ENCODE data around the gene DUSP5. TPM values are rescaled to one million over a fixed set of nuclear protein-coding genes. Genes with fewer than 3 reads are reported as not detected.

Gene DUSP5
- total RNA-seq, 1 donor from 2014 or later = 0.34 TPM

- Mint-ChIP-seq H3K4me1 (peaks cover 46% of the 10 kb centered on the region), H3K27ac (no peak overlapping the region), H3K36me3 (peaks cover 2% of the 10 kb centered on the region), H3K27me3 (ENCODE audit: insufficient read depth, low read depth) (peaks cover 18% of the 10 kb centered on the region), H3K9me3 (no peaks in the 10 kb centered on the region), H3K4me3 (no peak overlapping the region)
- Histone ChIP-seq H2AFZ (replicated peaks) (no peak overlapping the region), H3F3A (ENCODE audit: low read depth) (peaks cover 27% of the 10 kb centered on the region), H3K4me2 (no peak overlapping the region), H3K79me2 (ENCODE audit: low read depth) (no peaks in the 10 kb centered on the region), H3K27me3 (peaks cover 25% of the 10 kb centered on the region), H3K9ac (no peak overlapping the region), H3K36me3 (no peaks in the 10 kb centered on the region), H3K4me3 (no peak overlapping the region), H3K27ac (no peak overlapping the region), H3K9me3 (ENCODE audit: low read depth) (no peaks in the 10 kb centered on the region), H3K4me1 (peaks cover 45% of the 10 kb centered on the region), H4K20me1 (ENCODE audit: low read depth) (peaks cover 6% of the 10 kb centered on the region)
- no peak for DNase-seq (ENCODE audit: low spot score)
- TF ChIP-seq EZH2 (IDR thresholded peaks at IDR 0.05) = no peak
- TF ChIP-seq EZH2phosphoT487 (IDR thresholded peaks at IDR 0.05) = no peak
- no peak for TF ChIP-seq CTCF (IDR thresholded peaks at IDR 0.05)
Observed at GRCh38 chr10:110503528-110504110, 5.9 kb downstream of the DUSP5 start.

GRCh38 chr10:110504111-110504735, 6.5 kb downstream of the DUSP5 start:
- H3F3A ChIP-seq (ENCODE audit: low read depth) = peaks cover 21% of the 10 kb centered on the region
- peaks cover 1% of the 10 kb centered on the region for H4K20me1 ChIP-seq (ENCODE audit: low read depth)
- Mint-ChIP-seq H3K27me3 (ENCODE audit: insufficient read depth, low read depth) (peaks cover 12% of the 10 kb centered on the region), H3K9me3 (no peaks in the 10 kb centered on the region), H3K4me3 (no peak overlapping the region), H3K36me3 (peaks cover 6% of the 10 kb centered on the region), H3K27ac (no peak overlapping the region), H3K4me1 (peaks cover 41% of the 10 kb centered on the region)
- no peak overlapping the region for H3K9ac ChIP-seq
- no peak overlapping the region for H3K27ac ChIP-seq
- H3K79me2 ChIP-seq (ENCODE audit: low read depth) = no peaks in the 10 kb centered on the region
- peaks cover 19% of the 10 kb centered on the region for H3K27me3 ChIP-seq
- TF ChIP-seq EZH2 (IDR thresholded peaks at IDR 0.05) = no peak
- TF ChIP-seq CTCF (IDR thresholded peaks at IDR 0.05) = no peak
- TF ChIP-seq EZH2phosphoT487 (IDR thresholded peaks at IDR 0.05) = no peak
- H3K4me2 ChIP-seq = no peak overlapping the region
- peaks cover 40% of the 10 kb centered on the region for H3K4me1 ChIP-seq
- no peak overlapping the region for H2AFZ ChIP-seq (replicated peaks)
- H3K4me3 ChIP-seq = no peak overlapping the region
- no peaks in the 10 kb centered on the region for H3K36me3 ChIP-seq
- no peaks in the 10 kb centered on the region for H3K9me3 ChIP-seq (ENCODE audit: low read depth)
- DNase-seq (ENCODE audit: low spot score) = no peak

- Histone ChIP-seq H3K9me3 (ENCODE audit: low read depth) (no peaks in the 10 kb centered on the region), H4K20me1 (ENCODE audit: low read depth) (no peaks in the 10 kb centered on the region), H3K36me3 (no peaks in the 10 kb centered on the region), H3K4me1 (peaks cover 33% of the 10 kb centered on the region), H3K9ac (no peak overlapping the region), H3K4me2 (no peak overlapping the region), H3K27me3 (peaks cover 8% of the 10 kb centered on the region), H3K4me3 (no peak overlapping the region), H3K27ac (no peak overlapping the region), H2AFZ (replicated peaks) (no peak overlapping the region), H3F3A (ENCODE audit: low read depth) (peaks cover 11% of the 10 kb centered on the region), H3K79me2 (ENCODE audit: low read depth) (no peaks in the 10 kb centered on the region)
- DNase-seq (ENCODE audit: low spot score) = no peak
- peaks cover 8% of the 10 kb centered on the region for H3K36me3 Mint-ChIP-seq
- H3K27me3 Mint-ChIP-seq (ENCODE audit: insufficient read depth, low read depth) = peaks cover 3% of the 10 kb centered on the region
- no peak overlapping the region for H3K27ac Mint-ChIP-seq
- no peak overlapping the region for H3K4me3 Mint-ChIP-seq
- peaks cover 30% of the 10 kb centered on the region for H3K4me1 Mint-ChIP-seq
- no peaks in the 10 kb centered on the region for H3K9me3 Mint-ChIP-seq
- TF ChIP-seq EZH2phosphoT487 (IDR thresholded peaks at IDR 0.05) = no peak
Observed at GRCh38 chr10:110505130-110505770, 7.5 kb downstream of the DUSP5 start.

- TF ChIP-seq EZH2phosphoT487 (IDR thresholded peaks at IDR 0.05) = no peak
- TF ChIP-seq EZH2 (IDR thresholded peaks at IDR 0.05) = no peak
- TF ChIP-seq CTCF (IDR thresholded peaks at IDR 0.05) = no peak
- H3K79me2 ChIP-seq (ENCODE audit: low read depth) = no peaks in the 10 kb centered on the region
- no peaks in the 10 kb centered on the region for H3K9me3 Mint-ChIP-seq
- H3K36me3 Mint-ChIP-seq = peaks cover 18% of the 10 kb centered on the region
- H3K4me1 Mint-ChIP-seq = peaks cover 18% of the 10 kb centered on the region
- no peak overlapping the region for H3K4me2 ChIP-seq
- H4K20me1 ChIP-seq (ENCODE audit: low read depth) = no peaks in the 10 kb centered on the region
- no peaks in the 10 kb centered on the region for H3K9me3 ChIP-seq (ENCODE audit: low read depth)
- no peak overlapping the region for H2AFZ ChIP-seq (replicated peaks)
- H3K4me3 ChIP-seq = no peak overlapping the region
- H3K27ac ChIP-seq = no peak overlapping the region
- no peak overlapping the region for H3K27ac Mint-ChIP-seq
- no peaks in the 10 kb centered on the region for H3K36me3 ChIP-seq
- no peak overlapping the region for H3K9ac ChIP-seq
- peaks cover 25% of the 10 kb centered on the region for H3K4me1 ChIP-seq
- H3K27me3 ChIP-seq = no peaks in the 10 kb centered on the region
- peaks cover 9% of the 10 kb centered on the region for H3F3A ChIP-seq (ENCODE audit: low read depth)
- DNase-seq (ENCODE audit: low spot score) = no peak
- peaks cover 3% of the 10 kb centered on the region for H3K27me3 Mint-ChIP-seq (ENCODE audit: insufficient read depth, low read depth)
- no peak overlapping the region for H3K4me3 Mint-ChIP-seq
Observed at GRCh38 chr10:110506448-110506847, 8.7 kb downstream of the DUSP5 start.

Data from neural progenitor cell (in vitro differentiated cells).